HepG2 (cell line): Measurements from ENCODE around the gene B4GALT7. TPM values are rescaled to one million over a fixed set of nuclear protein-coding genes. Genes with fewer than 3 reads are reported as not detected.

Source experiments
- ATAC-seq: fragments of 200-7000 bp; cut with Tn5 transposase; 3 replicates; pipeline ENCODE4 v1.9.1; 2020; ENCODE audit warnings: mild to moderate bottlenecking, moderate library complexity
- BruUV-seq: library from RNA; stranded (reverse); fragments of 400-500 nt; replicated peaks from 2 replicates; lab custom pipeline; 2021; lab: Mats Ljungman, UMichigan
- CTCF ChIA-PET: fragments of 300-600 bp; formaldehyde crosslinking; extraction: SDS; loops from one replicate; lab custom pipeline; 2021; ENCODE audit warnings: low total read pairs, inconsistent platforms, low intra/inter-chr PET ratio; lab: Yijun Ruan, JAX
- POLR2A ChIA-PET: fragments of 350-600 bp; sonication (Branson Sonifier 250); formaldehyde crosslinking; loops from one replicate; lab custom pipeline; 2020; ENCODE audit warnings: antibody characterized with exemption, inconsistent platforms; lab: Yijun Ruan, JAX
- DNase-seq: peaks from one replicate; pipeline ENCODE4 v3.0.0-alpha.2; 2015; ENCODE audit warnings: low spot score
- FAIRE-seq: peaks from 3 replicates; lab custom pipeline; 2011; peaks lifted over from hg19 to GRCh38; lab: Jason Lieb, UNC
- H2AFZ ChIP-seq: one replicate; pipeline ENCODE4 v1.6.1; 2011; ENCODE audit warnings: low read length, inconsistent platforms
- H3K27ac ChIP-seq: fragments of 300-600 bp; 3 replicates; pipeline ENCODE4 v1.8.0; 2011; ENCODE audit warnings: mixed run types, mild to moderate bottlenecking, mixed read lengths, low read length, inconsistent platforms; ENCODE audit not compliant: insufficient read depth; ENCODE audit errors: extremely low read length
- H3K27me3 ChIP-seq, 2 experiments: fragments of 200-600 bp in 1 of 2; 2 replicates in 1 of 2; 3 replicates in 1 of 2; pipeline versions ENCODE4 v1.6.0 to v1.8.0; 2011; ENCODE audit warnings: low read length in 2 of 2, mild to moderate bottlenecking in 2 of 2, moderate library complexity in 2 of 2, inconsistent platforms in 1 of 2; ENCODE audit not compliant: insufficient read depth in 2 of 2, control insufficient read depth in 1 of 2
- H3K36me3 ChIP-seq, 2 experiments: fragments of 200-600 bp in 1 of 2; replicated peaks in 1 of 2; 2 replicates in 1 of 2; 3 replicates in 1 of 2; pipeline versions ENCODE4 v1.5.1 to v1.8.0; 2011; ENCODE audit warnings: low read length in 2 of 2, inconsistent platforms in 1 of 2; ENCODE audit not compliant: insufficient read depth in 2 of 2, control insufficient read depth in 1 of 2
- H3K4me1 ChIP-seq: 2 replicates; pipeline ENCODE4 v1.5.1; 2012; ENCODE audit warnings: low read length, inconsistent platforms; ENCODE audit not compliant: insufficient read depth
- H3K4me2 ChIP-seq: 2 replicates; pipeline ENCODE4 v1.6.0; 2011; ENCODE audit warnings: low read depth, low read length, inconsistent platforms
- H3K4me3 ChIP-seq, 3 experiments: fragments of 200-600 bp in 1 of 3; sonication (generic), shearing (Covaris generic) in 1 of 3; replicated peaks in 1 of 3; 2 replicates each; pipeline ENCODE4 v1.5.1; 2011 to 2016; ENCODE audit warnings: low read length in 3 of 3, inconsistent platforms in 2 of 3, low read depth in 2 of 3, mild to moderate bottlenecking in 2 of 3, control low read depth in 1 of 3, mixed read lengths in 1 of 3; ENCODE audit not compliant: insufficient read depth in 1 of 3
- H3K79me2 ChIP-seq: one replicate; pipeline ENCODE4 v1.6.1; 2011; ENCODE audit warnings: low read length, inconsistent platforms; ENCODE audit not compliant: insufficient read depth
- H3K9ac ChIP-seq: 2 replicates; pipeline ENCODE4 v1.6.0; 2011; ENCODE audit warnings: mild to moderate bottlenecking, low read depth, low read length, inconsistent platforms; ENCODE audit not compliant: insufficient read depth
- H3K9me3 ChIP-seq: 2 replicates; pipeline ENCODE4 v1.5.1; 2012; ENCODE audit warnings: mild to moderate bottlenecking, low read length
- H4K20me1 ChIP-seq: 2 replicates; pipeline ENCODE4 v1.6.0; 2011; ENCODE audit warnings: inconsistent platforms, mild to moderate bottlenecking, low read length, moderate library complexity; ENCODE audit not compliant: insufficient read depth
- ARNTL ChIP-seq: sonication (generic); formaldehyde crosslinking; IDR thresholded peaks from 2 replicates; pipeline ENCODE4 v1.4.0; 2020; ENCODE audit warnings: mild to moderate bottlenecking, missing genetic modification reagents
- CENPT ChIP-seq: sonication (generic); formaldehyde crosslinking; IDR thresholded peaks from 2 replicates; pipeline ENCODE4 v1.8.0; 2022; ENCODE audit warnings: low read depth, mild to moderate bottlenecking, moderate library complexity, missing genetic modification reagents
- MBD4 ChIP-seq: IDR thresholded peaks from 2 replicates; pipeline ENCODE4 v1.6.1; 2012; ENCODE audit warnings: low read length, inconsistent platforms, borderline replicate concordance
- NCOA2 ChIP-seq: sonication (generic); formaldehyde crosslinking; IDR thresholded peaks from 2 replicates; pipeline ENCODE4 v1.8.0; 2022; ENCODE audit warnings: inconsistent platforms
- NFIC ChIP-seq: IDR thresholded peaks from 2 replicates; pipeline ENCODE4 v1.6.1; 2012; ENCODE audit warnings: mild to moderate bottlenecking, low read length, inconsistent platforms
- NR2C2 ChIP-seq: sonication (generic); formaldehyde crosslinking; IDR thresholded peaks from 2 replicates; pipeline ENCODE4 v1.4.0; 2020; ENCODE audit warnings: missing genetic modification reagents, mild to moderate bottlenecking, moderate library complexity, borderline replicate concordance
- PLRG1 ChIP-seq: fragments of 450-650 bp; conservative IDR thresholded peaks from 2 replicates; pipeline ENCODE4 v1.6.1; 2016
- RAD51 ChIP-seq: fragments of 450-650 bp; IDR thresholded peaks from 2 replicates; pipeline ENCODE4 v1.6.1; 2016; ENCODE audit warnings: borderline replicate concordance
- RXRB ChIP-seq: IDR thresholded peaks from 2 replicates; pipeline ENCODE4 v1.6.1; 2016; ENCODE audit warnings: borderline replicate concordance, missing genetic modification reagents, missing compliant biosample characterization
- SAP130 ChIP-seq: IDR thresholded peaks from 2 replicates; pipeline ENCODE4 v1.6.1; 2016; ENCODE audit warnings: low read depth
- SOX6 ChIP-seq, 2 experiments: fragments of 450-650 bp in 1 of 2; sonication (generic) in 1 of 2; formaldehyde crosslinking in 1 of 2; IDR thresholded peaks; 2 replicates each; pipeline versions ENCODE4 v1.4.0 to v1.6.1; 2017 to 2020; ENCODE audit warnings: antibody characterized with exemption in 1 of 2, mild to moderate bottlenecking in 1 of 2, missing genetic modification reagents in 1 of 2
- WGBS: methylation state at CpG from one replicate; pipeline ENCODE4 v1.1.6; 2017; ENCODE audit warnings: low lambda C conversion rate; 5-methylcytosine and 5-hydroxymethylcytosine counted together
- in situ Hi-C: cut with HindIII; loops from 2 replicates; pipeline ENCODE4 v1.10.0; 2017; ENCODE audit warnings: low pct_unique_long_range_greater_than_20kb; ENCODE audit not compliant: extremely low pct_ligation_motif_present
- intact Hi-C: fragments of 100-400 bp; cut with micrococcal nuclease; formaldehyde crosslinking; loops from one replicate; pipeline ENCODE4 v1.10.0; 2022; ENCODE audit not compliant: unreplicated experiment
- polyA plus RNA-seq, 8 experiments: library from polyadenylated mRNA; depleted of rRNA in 3 of 8; stranded (reverse) in 7 of 8; unstranded in 1 of 8; fragments of >200 nt; fragmentation: Illumina TruSeq in 4 of 8; extraction: Trizol in 4 of 8; gene quantifications; 2 replicates each; pipeline versions ENCODE4 v1.2.1 to v1.2.3, GENCODE V29; 2011 to 2016; ENCODE audit warnings: low read depth in 4 of 8, missing spikeins in 1 of 8, mixed read lengths in 1 of 8; ENCODE audit not compliant: insufficient read depth in 1 of 8
- total RNA-seq, 5 experiments: library from RNA; depleted of rRNA; stranded (reverse); fragments of >200 nt; fragmentation: Illumina TruSeq; extraction: Trizol; gene quantifications; 2 replicates each; pipeline ENCODE4 v1.2.3, GENCODE V29; 2016; ENCODE audit warnings: low read depth in 1 of 5
- TF ChIP-seq, protein P1 (sequence below): sonication (generic); formaldehyde crosslinking; IDR thresholded peaks from 2 replicates; pipeline ENCODE4 v1.8.0; 2022; ENCODE audit warnings: missing genetic modification reagents, low read depth, mild to moderate bottlenecking, borderline replicate concordance
- TF ChIP-seq, protein P2 (sequence below): sonication (generic); formaldehyde crosslinking; IDR thresholded peaks from 2 replicates; pipeline ENCODE4 v1.4.0; 2020; ENCODE audit warnings: mild to moderate bottlenecking, missing genetic modification reagents, borderline replicate concordance

The B4GALT7 gene
- total and polyA plus RNA-seq, 2 of the 13 experiments (the other 11 are each of a cell fraction or from before 2014, with no cell fraction given) = 16.4 to 20.5 TPM

DNA sequence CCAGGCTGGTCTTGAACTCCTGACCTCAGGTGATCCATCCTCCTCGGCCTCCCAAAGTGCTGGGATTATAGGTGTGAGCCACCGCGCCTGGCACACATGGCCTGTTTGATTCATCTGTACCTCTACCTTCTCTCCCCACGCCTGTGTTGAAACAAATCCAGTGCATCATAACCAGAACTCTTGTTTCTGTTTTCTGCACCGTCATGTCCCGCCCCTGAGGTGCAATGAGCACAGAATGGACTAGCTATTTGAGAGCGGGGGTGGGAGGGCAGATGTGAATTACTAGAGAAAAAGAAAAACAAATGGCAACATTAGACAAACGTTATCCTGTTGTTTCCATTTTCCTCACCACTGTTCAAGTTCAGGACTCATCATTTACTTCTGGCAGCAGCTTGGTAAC lies 34.9 kb upstream of the B4GALT7 start:
- Histone ChIP-seq H3K9ac (no peak overlapping the region), H3K4me3 (no peak overlapping the region), H2AFZ (no peak overlapping the region), H3K4me1 (peaks cover 12% of the 10 kb centered on the region; the same call in 1 of the 2 replicates), H3K79me2 (no peaks in the 10 kb centered on the region), H3K36me3 (no peaks in the 10 kb centered on the region)
- in situ Hi-C loops = no loop called here
- CTCF ChIA-PET = no interaction called here
- ATAC-seq (no peak), DNase-seq (no peak)
- intact Hi-C loops = no loop called here
- no TSS peak for BruUV-seq
- no peak for TF ChIP-seq NCOA2
- no peak for TF ChIP-seq RXRB (CRISPR knock-in tag)
- TF ChIP-seq MBD4 = no peak
- no peak for TF ChIP-seq ARNTL (CRISPR knock-in tag)
- TF ChIP-seq NFIC = no peak
- no peak for TF ChIP-seq SOX6 (IDR thresholded peaks at IDR 0.05)
- no peak for TF ChIP-seq SOX6 (CRISPR knock-in tag; IDR thresholded peaks at IDR 0.05)
- TF ChIP-seq NR2C2 = no peak
- TF ChIP-seq, protein P1, sequence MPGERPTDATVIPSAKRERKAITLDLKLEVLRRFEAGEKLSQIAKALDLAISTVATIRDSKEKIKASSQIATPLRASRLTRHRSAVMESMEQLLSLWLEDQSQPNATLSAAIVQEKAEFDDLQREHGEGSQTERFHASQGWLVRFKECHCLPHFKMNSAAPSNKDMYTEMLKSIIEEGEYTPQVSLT (CRISPR knock-in tag) = no peak
- TF ChIP-seq, protein P2, sequence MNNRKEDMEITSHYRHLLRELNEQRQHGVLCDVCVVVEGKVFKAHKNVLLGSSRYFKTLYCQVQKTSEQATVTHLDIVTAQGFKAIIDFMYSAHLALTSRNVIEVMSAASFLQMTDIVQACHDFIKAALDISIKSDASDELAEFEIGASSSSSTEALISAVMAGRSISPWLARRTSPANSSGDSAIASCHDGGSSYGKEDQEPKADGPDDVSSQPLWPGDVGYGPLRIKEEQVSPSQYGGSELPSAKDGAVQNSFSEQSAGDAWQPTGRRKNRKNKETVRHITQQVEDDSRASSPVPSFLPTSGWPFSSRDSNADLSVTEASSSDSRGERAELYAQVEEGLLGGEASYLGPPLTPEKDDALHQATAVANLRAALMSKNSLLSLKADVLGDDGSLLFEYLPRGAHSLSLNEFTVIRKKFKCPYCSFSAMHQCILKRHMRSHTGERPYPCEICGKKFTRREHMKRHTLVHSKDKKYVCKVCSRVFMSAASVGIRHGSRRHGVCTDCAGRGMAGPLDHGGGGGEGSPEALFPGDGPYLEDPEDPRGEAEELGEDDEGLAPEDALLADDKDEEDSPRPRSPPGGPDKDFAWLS (CRISPR knock-in tag) = no peak
- no peak for TF ChIP-seq SAP130 (CRISPR knock-in tag)
- TF ChIP-seq CENPT (CRISPR knock-in tag) = no peak
- no peak for TF ChIP-seq PLRG1
- TF ChIP-seq RAD51 = no peak
- TF ChIP-seq, all 625 proteins: peak for 0
- H3K27ac ChIP-seq = no peak overlapping the region
- POLR2A ChIA-PET = no interaction called here
- peaks cover 0 to 12% of the 10 kb centered on the region in 2 experiments; a peak in 2 of 5 replicates for H3K27me3 ChIP-seq
- no peak for FAIRE-seq
- H4K20me1 ChIP-seq = no peaks in the 10 kb centered on the region
- H3K9me3 ChIP-seq = peaks cover 14% of the 10 kb centered on the region
- 22% methylated on average over 8 of the region's 8 CpGs for WGBS
- H3K4me2 ChIP-seq = no peak overlapping the region
